Activated naive CD8-positive, alpha-beta T cell treated with anti-CD3 and anti-CD28 coated beads, Interleukin-2, amount 50 U/mL, for 24 hours (primary cell): Measurements from ENCODE around the gene RFC3.

Experiments used
- ATAC-seq: fragments of 150-1000 bp; cut with Tn5 transposase; one replicate; pipeline ENCODE4 v1.10.0; 2021
- DNase-seq: peaks from one replicate; pipeline ENCODE4 v3.0.0; 2021
- H3K27ac Mint-ChIP-seq: one replicate; pipeline ENCODE4 v1.8.0; 2021; ENCODE audit warnings: mild to moderate bottlenecking, mixed read lengths
- H3K27me3 Mint-ChIP-seq: one replicate; pipeline ENCODE4 v1.8.0; 2021; ENCODE audit warnings: mixed read lengths
- H3K36me3 Mint-ChIP-seq: one replicate; pipeline ENCODE4 v1.8.0; 2021; ENCODE audit warnings: low read depth, mixed read lengths
- H3K4me1 Mint-ChIP-seq: one replicate; pipeline ENCODE4 v1.8.0; 2021; ENCODE audit warnings: mixed read lengths
- H3K4me3 Mint-ChIP-seq: one replicate; pipeline ENCODE4 v1.8.0; 2021; ENCODE audit warnings: mild to moderate bottlenecking, moderate library complexity, mixed read lengths
- H3K9me3 Mint-ChIP-seq: one replicate; pipeline ENCODE4 v1.8.0; 2021; ENCODE audit warnings: mixed read lengths

The RFC3 gene

GRCh38 chr13:33869005-33869404, 51.1 kb downstream of the RFC3 start:
- Mint-ChIP-seq H3K36me3 (peaks cover 7% of the 10 kb centered on the region), H3K27me3 (no peaks in the 10 kb centered on the region), H3K4me1 (no peaks in the 10 kb centered on the region), H3K4me3 (no peak overlapping the region), H3K9me3 (no peaks in the 10 kb centered on the region), H3K27ac (no peak overlapping the region)
- DNase-seq (no peak), ATAC-seq (no peak)

- Mint-ChIP-seq H3K4me3 (no peak overlapping the region), H3K27me3 (no peaks in the 10 kb centered on the region), H3K9me3 (no peaks in the 10 kb centered on the region), H3K4me1 (no peaks in the 10 kb centered on the region), H3K36me3 (peaks cover 5% of the 10 kb centered on the region), H3K27ac (no peak overlapping the region)
- ATAC-seq (no peak), DNase-seq (no peak)
Observed at GRCh38 chr13:33870046-33870668, 52.2 kb downstream of the RFC3 start.

GRCh38 chr13:33871207-33872004, 53.5 kb downstream of the RFC3 start:
- Mint-ChIP-seq H3K27me3 (no peaks in the 10 kb centered on the region), H3K27ac (no peak overlapping the region), H3K4me3 (no peak overlapping the region), H3K9me3 (no peaks in the 10 kb centered on the region), H3K36me3 (peaks cover 5% of the 10 kb centered on the region), H3K4me1 (no peaks in the 10 kb centered on the region)
- no peak for DNase-seq
- no peak for ATAC-seq

- Mint-ChIP-seq H3K4me3 (no peak overlapping the region), H3K36me3 (peaks cover 5% of the 10 kb centered on the region), H3K27me3 (no peaks in the 10 kb centered on the region), H3K4me1 (no peaks in the 10 kb centered on the region), H3K9me3 (no peaks in the 10 kb centered on the region), H3K27ac (no peak overlapping the region)
- DNase-seq = no peak
- no peak for ATAC-seq
Observed at GRCh38 chr13:33872005-33872351, 54.0 kb downstream of the RFC3 start.

- no peak overlapping the region for H3K27ac Mint-ChIP-seq
- H3K4me1 Mint-ChIP-seq = no peaks in the 10 kb centered on the region
- H3K36me3 Mint-ChIP-seq = no peaks in the 10 kb centered on the region
- no peak for DNase-seq
- ATAC-seq = no peak
- no peaks in the 10 kb centered on the region for H3K27me3 Mint-ChIP-seq
- H3K9me3 Mint-ChIP-seq = no peaks in the 10 kb centered on the region
- no peak overlapping the region for H3K4me3 Mint-ChIP-seq
Observed at GRCh38 chr13:33873251-33873908, 55.4 kb downstream of the RFC3 start.

GRCh38 chr13:33874871-33875270, 56.9 kb downstream of the RFC3 start:
- no peak for DNase-seq
- H3K9me3 Mint-ChIP-seq = peaks cover under 1% of the 10 kb centered on the region
- no peaks in the 10 kb centered on the region for H3K36me3 Mint-ChIP-seq
- ATAC-seq = no peak
- H3K4me3 Mint-ChIP-seq = no peak overlapping the region
- no peaks in the 10 kb centered on the region for H3K4me1 Mint-ChIP-seq
- H3K27me3 Mint-ChIP-seq = no peaks in the 10 kb centered on the region
- H3K27ac Mint-ChIP-seq = no peak overlapping the region

- H3K4me1 Mint-ChIP-seq = no peaks in the 10 kb centered on the region
- no peak overlapping the region for H3K27ac Mint-ChIP-seq
- ATAC-seq = no peak
- DNase-seq = no peak
- no peak overlapping the region for H3K4me3 Mint-ChIP-seq
- peaks cover 6% of the 10 kb centered on the region for H3K9me3 Mint-ChIP-seq
- peaks cover 3% of the 10 kb centered on the region for H3K36me3 Mint-ChIP-seq
- H3K27me3 Mint-ChIP-seq = no peaks in the 10 kb centered on the region
Observed at GRCh38 chr13:33875618-33876401, 57.9 kb downstream of the RFC3 start.

- DNase-seq = no peak
- Mint-ChIP-seq H3K4me3 (no peak overlapping the region), H3K27me3 (no peaks in the 10 kb centered on the region), H3K9me3 (peaks cover 6% of the 10 kb centered on the region), H3K27ac (no peak overlapping the region), H3K4me1 (no peaks in the 10 kb centered on the region), H3K36me3 (peaks cover 6% of the 10 kb centered on the region)
- ATAC-seq = no peak
Observed at GRCh38 chr13:33876716-33877394, 58.9 kb downstream of the RFC3 start.

- Mint-ChIP-seq H3K36me3 (peaks cover 13% of the 10 kb centered on the region), H3K4me3 (no peak overlapping the region), H3K27ac (no peak overlapping the region), H3K4me1 (no peaks in the 10 kb centered on the region), H3K9me3 (peaks cover 12% of the 10 kb centered on the region), H3K27me3 (no peaks in the 10 kb centered on the region)
- no peak for DNase-seq
- no peak for ATAC-seq
Observed at GRCh38 chr13:33879118-33879517, 61.2 kb downstream of the RFC3 start.

- peaks cover 16% of the 10 kb centered on the region for H3K9me3 Mint-ChIP-seq
- DNase-seq (no peak), ATAC-seq (no peak)
- H3K36me3 Mint-ChIP-seq = peaks cover 19% of the 10 kb centered on the region
- no peaks in the 10 kb centered on the region for H3K4me1 Mint-ChIP-seq
- no peaks in the 10 kb centered on the region for H3K27me3 Mint-ChIP-seq
- no peak overlapping the region for H3K4me3 Mint-ChIP-seq
- H3K27ac Mint-ChIP-seq = no peak overlapping the region
Observed at GRCh38 chr13:33882804-33883203, 64.9 kb downstream of the RFC3 start.

GRCh38 chr13:33884531-33885220, 66.7 kb downstream of the RFC3 start:
- Mint-ChIP-seq H3K4me3 (no peak overlapping the region), H3K27me3 (no peaks in the 10 kb centered on the region), H3K27ac (no peak overlapping the region), H3K9me3 (peaks cover 16% of the 10 kb centered on the region), H3K36me3 (peaks cover 27% of the 10 kb centered on the region), H3K4me1 (no peaks in the 10 kb centered on the region)
- DNase-seq = no peak
- no peak for ATAC-seq
